NAMALWA (cell line): ENCODE measurements around the gene DAB2.

Experiments
- DNase-seq: peaks from one replicate; pipeline ENCODE4 v3.0.0-alpha.2; 2015; ENCODE audit warnings: low spot score

The DAB2 gene

DNA sequence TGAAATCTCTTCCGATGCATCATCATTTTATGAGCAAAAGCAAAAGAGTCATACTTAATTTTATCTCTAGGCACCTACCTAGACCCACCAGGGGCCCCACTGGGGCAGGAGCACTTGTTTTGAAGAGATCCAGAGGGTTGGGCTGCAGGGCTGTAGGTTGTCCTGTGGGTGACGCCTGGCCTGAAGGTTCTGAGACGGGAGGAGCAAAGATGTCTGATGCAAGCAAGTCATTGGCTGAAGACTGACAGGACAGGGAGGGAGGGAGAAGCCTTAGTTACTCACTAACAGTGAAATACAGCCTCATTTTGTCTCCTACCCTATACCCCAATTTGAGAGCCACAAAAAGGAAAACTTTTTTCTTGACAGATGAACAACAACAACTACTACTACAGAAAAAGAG lies 43.4 kb downstream of the DAB2 start:
- DNase-seq = no peak

DNA sequence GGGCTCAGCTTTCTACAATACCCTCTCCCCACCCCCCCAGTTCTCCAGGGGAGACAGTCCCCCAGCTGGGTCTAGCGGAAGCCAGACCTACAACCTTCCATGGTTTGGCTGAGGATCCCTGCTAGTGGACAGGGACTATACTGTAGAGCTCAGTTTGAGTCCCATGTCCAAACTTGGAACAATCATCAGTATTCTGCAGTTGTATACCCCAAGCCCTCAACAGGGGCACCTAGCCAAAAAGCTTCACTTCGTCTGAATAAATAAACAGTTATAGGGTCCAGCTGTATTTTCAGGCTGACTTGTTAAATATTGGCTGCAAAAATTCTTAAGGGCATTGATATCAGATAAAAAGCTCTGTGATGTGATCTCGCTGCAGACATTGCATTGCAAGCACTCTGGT lies 45.1 kb downstream of the DAB2 start:
- DNase-seq = no peak

DNA sequence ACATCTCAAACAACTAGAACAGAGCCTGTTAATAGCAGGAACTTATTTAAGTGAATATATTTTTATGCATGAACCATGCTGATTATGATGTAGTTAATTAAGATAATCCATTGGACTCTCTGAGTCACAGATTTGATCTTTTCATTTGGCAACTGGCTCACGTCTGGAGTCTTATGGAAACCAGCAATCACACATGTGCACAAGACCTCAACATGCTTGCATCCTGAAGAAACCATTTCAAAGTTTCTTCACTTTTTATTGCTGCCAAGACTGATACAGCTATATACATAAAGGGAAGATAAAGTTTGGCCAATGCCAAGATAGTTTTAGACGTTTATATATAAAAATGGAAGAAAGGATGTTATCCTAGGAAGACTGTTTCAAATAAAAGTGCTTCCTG lies 47.2 kb downstream of the DAB2 start:
- no peak for DNase-seq

DNA sequence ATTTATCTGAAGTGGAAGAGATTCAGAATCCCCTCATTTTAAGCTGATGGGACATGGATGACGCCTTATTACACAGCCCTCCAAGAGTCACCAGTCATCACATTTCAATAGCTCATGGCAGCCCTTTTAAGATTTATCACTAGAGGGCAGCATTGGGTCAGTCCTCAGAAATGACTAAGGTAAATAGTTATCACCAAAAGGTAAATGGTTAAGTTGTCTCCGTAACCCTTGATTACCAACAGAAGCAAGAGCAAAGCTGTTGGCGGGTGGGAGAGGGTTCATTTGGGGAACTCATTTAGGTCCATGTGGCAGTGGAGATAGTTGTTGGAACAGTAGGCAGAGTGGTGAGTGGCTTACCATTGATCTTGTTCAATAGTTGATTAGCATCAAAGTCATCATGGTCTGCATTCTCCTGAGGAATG lies 48.5 kb downstream of the DAB2 start:
- DNase-seq = peak; percentile 68

DNA sequence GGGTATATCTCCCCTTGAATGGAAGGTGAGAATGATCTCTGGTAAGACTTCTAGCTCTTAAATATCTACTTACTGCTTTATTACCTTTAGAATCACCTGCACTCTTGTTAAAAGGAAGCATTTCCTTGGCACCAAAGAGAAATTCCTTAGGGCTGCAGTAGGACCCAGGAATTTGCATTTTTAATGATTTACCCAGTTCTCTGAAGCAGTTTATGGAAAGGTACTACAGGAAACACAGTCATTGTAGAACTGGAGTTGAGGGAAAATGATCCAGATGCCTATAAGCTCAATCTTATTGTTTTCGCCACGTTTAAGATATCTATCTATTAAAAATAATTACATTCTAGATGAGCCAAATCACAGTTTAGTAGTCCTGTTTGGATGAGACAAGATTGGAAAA lies 51.0 kb downstream of the DAB2 start:
- no peak for DNase-seq

DNA sequence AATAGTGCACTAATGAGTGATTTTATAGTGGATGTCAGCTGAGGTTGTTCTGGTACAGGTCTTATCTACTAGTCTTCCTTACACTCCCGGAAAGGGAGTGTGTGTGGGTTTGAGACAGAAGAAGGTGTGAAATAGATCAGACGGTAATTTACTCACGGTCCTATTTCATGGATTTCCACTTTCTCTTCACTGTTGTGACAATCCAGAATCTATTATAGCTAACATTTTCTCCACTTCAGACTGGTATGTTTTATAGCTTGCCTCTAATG lies 53.5 kb downstream of the DAB2 start:
- no peak for DNase-seq

DNA sequence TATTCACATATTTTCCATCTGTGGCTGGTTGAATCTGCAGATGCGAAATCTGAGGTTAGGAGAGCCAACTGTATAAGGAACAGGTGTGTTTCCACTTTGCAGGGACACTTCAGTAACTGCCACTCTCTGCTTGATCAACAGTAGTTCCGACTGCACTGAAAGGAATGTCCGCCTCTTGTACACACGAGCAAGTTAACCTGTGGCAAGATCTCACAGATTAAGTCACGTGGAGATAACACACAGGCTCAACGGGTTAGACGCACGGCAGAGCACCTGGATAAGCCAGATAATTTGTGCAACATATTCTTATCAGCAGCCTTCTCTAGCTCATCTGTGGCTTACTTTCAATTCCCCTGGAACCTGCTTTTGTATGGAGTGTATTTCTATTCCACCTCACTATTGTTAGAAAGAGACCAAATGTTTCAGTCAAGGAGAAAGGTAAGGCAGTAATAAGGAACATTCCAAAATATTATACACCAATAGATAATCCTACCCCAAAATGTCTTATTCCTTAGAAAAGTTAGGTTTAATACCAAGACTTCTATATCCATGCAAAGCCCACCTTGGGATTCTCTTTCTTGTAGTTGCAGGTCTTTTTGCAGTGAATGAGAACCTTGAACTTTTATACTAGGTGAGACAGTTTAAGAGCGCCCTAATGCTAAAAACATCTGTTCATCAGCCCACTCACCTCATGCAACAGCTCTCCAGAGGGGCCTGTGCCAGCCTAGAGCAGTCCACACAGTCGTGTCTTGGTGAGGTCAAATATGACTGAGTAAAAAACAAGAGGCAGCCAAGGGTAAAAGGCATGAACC lies 54.0 kb downstream of the DAB2 start:
- no peak for DNase-seq

DNA sequence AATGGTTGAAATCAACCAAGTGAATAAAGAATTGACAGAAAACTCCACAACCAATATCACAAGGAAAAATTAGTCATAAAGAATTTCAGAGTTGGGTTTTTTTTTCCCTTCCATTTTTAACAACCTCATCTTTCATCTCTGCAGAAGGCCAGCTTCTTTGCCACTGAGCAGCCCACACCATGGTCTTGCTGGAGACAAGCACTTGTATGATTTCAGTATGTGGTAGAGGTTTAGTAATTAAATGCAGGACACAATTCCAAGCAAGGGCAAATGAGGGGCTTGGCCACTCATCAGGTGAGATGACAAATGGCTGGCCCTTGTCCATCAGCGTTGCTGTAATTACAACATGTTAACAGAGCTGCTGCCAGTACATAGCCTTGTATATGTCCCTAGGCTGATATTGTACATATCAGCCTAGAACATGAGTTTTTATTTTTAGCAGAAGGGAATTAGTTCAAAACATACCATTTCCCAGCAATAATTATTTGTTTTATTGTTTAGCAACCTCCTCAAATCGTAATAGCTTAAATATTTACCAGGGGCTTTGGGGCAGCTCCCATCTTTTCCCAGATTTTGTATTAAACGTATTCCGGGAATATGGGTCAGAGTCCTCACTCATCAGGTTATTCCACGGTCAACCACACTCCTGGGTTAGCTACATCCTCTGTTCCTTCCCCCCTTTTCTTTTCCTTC lies 55.5 kb downstream of the DAB2 start:
- DNase-seq = no peak

DNA sequence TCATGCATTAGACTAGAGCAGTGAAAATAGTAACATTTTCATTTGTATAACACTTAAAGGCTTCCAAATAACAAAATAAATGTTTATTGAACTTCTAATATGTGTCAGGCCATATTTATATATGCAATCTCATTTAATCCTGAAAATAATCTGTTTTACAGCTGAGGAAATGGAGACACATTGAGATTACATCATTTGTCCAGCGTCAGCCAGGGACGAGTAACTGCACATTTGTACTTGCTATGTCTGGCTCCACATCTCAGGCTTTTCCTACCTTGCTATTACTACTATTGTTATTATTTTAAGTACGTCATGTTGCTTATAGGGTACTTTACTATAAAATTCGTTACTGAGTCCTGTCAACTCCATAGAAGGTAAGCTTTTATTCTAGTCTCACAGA lies 56.7 kb downstream of the DAB2 start:
- no peak for DNase-seq

DNA sequence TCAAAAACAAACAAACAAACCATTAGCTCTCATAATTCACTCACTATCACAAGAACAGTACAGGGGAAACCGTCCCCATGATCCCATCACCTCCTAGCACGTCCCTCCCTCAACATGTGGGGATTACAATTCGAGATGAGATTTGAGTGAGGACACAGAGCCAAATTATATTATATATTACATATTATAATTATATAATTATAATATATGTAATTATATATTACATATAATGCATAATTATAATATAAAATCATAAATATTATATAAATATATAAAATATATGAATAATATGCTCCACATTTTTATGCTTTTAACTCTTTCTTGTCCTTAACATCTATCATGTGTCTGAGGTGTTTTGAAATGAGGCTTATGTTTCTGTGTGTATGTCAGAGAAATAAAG lies 57.1 kb downstream of the DAB2 start:
- no peak for DNase-seq

DNA sequence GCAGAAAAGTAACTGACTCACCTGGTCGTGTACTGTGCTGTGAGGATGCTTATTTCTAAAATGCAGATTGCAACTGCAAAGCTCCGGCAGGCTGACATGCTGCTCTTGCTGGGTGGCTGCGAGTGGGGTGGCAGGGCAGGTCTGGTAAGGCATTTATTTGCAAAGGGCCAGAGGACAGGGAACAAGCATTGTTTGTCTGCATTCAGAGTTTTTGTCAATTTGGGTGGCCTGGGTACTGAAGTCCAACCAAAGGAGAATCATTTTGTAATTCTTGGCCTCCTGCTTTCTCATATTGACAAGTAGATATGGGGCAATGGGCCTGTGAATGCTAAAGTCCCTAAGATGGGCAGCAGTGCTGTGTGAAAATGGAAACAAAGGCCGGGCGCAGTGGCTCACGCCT lies 60.4 kb downstream of the DAB2 start, which contains the start of gene C9:
Gene C9, minus strand, starts transcription at position 129 of the 400 bp plus-strand sequence. Its CDS starts 31 bp downstream, at position 98.
- no peak for DNase-seq

DNA sequence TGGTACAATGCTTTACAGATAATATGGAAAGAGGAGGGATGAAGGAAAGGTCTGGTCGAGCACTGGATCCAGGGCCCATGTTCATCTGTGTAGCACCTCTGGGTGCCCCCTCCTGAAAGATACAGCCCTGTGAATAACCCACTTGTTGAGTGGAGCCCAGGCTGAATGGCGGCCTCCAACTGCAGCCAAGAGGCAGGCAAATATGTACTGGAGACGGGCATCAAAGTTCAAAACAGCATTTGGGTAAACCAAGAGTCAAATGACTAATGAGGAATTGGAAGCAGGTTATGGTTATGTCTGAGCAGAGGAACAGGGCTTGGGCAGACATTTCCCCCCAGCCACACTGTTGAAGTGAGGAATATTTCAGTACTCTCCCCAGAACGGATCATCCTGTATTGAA lies 61.6 kb downstream of the DAB2 start:
- DNase-seq = no peak

DNA sequence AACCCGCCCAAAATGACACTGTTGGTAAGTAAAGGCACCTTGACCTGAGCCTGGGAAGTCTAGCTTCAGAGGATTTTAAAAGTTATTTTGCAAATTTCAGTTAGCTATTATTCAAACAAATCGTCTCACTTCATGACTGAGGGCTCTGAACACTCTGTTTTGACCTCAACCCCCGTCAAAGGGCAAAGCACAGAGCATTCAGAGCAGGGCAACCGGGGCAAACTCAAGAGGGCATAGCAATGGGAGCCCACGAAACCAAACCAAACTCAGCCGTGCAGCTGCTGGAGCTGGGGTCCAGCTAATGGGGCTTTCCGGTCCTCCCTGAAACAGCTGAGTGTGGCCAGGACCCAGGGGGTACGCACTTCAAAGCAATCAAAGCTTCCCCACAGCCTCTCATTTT lies 62.1 kb downstream of the DAB2 start:
- DNase-seq = no peak

DNA sequence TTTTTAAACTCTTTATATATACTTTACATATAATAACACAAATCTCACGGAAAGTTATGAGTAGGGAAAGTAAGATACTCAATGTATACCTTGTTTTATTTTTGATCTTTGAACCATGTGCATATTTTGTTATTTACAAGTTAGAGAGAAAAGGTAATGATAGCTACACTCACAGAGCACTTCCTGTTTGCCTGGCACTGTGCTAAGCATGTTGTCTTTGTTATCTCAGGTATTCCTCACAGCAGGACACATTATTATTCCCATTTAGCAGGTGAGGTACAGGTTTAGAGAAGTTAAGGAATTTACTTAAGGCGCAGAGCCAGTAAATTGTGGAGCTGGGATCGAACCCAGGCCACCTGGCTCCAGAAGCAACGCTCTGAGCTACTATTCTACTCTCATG lies 63.5 kb downstream of the DAB2 start:
- no peak for DNase-seq

DNA sequence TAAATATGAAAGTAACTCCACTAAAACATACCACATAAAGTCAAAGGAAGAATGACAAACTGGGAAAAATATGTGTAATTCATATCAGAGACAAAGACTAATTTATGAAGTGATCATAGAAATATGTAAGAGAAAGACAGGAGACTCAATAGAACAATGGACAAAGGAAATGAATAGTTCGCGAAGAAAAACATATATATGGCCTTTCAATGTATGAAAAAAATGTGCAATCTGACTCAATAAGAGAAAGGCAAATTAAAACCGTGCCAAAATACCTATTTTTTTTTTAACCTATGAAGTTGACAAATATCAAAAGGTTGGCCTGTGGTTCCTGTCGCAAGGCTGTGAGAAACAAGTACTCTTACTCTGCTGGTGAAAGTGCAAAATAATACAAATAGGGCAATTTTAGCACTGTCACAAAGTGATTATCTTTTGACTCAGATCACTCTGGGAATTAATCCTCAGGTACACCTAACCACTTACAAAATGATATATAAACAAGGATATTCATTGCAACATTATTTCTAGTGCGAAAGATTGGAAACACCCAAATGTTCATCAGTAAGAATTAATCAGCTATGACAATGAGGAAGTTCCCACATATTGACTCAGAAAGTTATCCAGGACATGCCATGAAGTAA lies 64.2 kb downstream of the DAB2 start:
- no peak for DNase-seq

DNA sequence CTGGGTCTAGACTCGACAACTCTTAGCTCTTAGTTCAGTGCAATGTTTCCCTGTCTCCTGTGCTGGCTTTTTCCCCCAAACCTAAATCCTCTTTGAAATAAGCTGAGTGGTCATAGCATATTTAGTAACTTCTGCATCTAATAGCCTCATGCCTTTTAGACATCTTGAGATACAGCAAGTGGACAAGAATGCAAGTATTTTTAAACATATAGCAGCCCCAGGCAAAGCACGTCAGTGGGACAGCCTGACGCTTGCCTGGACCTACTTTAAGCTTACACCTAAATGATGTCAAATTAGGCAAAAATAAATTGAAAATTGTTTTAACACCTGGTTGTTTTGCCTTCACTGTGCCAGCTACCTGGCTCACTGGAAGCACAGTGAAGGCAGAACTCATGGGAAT lies 68.5 kb downstream of the DAB2 start:
- DNase-seq = no peak

DNA sequence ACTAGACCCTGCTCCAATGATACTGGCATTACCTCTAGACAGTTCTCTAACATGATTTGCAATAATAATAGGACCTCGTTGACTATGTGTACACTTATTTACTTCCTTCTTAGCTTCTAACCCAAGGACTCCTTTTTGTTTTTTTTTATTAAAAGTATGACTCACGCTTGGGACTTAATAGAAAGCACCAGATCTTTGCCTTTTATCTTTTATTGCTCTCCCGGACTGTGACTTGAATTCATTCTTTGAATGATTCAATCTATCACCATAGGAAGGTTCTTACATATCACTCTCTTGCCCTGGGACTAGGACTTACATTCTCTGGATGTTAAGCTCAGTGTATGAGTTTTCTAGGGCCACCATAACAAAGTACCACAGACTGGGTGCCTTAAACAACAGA lies 69.5 kb downstream of the DAB2 start:
- no peak for DNase-seq

DNA sequence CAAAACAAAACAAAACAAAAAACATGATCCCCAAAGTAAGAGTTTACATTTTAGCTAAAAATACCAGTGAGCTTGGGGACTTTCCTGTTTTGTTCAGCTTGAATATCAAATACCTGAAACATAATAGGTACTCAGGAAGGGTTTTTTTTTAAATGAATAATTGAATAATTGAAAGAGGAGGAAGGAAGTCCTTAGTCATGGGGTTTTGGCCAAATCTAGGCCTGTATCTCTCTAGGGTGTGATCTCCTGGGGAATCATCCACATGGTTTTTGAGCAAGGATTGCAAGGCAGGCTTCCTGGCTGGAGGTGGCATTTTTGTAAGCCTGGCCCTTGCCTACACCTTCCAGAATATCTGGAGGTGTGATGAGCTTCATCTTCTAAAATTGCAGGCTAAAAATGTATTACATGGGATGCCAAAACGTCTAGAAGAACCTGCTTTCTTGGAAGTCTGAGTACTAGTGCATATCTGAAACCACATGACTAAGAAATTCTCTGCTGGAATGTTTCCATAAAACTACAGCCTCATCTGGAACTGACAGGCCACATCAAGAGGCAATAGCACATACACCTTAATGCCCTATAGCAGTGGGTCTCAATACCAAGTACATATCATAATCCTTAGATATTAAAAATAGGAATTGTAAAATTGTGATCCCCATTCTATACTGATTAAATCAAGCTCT lies 70.9 kb downstream of the DAB2 start:
- DNase-seq = no peak

DNA sequence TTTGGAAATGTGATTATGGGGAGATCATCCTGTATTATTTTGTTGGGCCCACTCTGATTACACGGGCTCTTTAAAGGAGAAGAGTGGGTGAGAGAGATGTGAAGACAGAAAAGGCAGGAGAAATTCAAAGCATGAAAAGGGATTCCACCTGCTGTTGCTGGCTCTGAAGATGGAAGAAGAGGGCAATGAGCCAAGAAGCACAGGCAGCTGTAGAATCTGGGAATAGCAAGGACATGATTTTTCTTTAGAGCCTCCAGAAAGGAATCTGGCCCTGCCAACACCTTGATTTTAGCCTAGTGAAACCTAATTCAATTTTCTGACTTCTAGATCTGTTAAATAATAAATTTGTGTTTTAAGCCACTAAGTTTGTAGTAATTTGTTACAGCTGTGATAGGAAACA lies 71.8 kb downstream of the DAB2 start:
- no peak for DNase-seq

DNA sequence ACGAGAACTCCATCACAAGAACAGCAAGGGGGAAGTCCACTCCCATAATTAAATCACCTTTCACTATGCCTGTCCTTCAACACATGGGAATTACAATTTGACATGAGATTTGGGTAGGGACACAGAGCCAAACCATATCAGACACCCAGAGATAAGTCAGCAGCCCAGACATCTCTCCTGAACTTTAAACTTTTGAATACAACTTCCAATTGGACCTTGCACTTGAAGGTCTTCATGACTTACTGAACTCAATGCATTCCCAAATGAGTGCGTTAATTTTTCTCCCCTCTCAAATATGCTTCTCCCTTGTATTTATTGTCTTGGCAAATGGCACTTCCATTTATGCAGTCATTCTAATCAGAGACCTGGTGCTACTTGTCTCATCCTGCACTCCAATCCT lies 72.6 kb downstream of the DAB2 start:
- no peak for DNase-seq

DNA sequence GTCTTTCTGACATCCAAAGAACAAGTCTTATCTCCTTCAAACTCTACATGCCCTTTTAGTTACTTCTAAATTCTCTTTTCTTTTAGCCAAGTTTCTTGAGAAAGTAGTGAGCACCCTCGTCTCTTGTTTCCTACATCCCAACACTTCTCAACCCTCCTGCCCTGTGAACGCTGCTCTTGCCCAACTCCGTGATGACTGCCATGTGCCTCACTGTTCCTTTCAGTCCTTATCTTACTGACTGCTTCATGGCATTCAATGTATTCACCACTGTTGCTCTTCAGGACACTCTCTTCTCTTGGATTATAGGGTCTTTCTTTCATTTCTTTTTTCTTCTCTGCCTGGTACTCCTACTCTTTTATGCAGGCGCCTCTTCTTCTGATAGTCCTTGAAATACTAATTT lies 75.3 kb downstream of the DAB2 start:
- DNase-seq = no peak

DNA sequence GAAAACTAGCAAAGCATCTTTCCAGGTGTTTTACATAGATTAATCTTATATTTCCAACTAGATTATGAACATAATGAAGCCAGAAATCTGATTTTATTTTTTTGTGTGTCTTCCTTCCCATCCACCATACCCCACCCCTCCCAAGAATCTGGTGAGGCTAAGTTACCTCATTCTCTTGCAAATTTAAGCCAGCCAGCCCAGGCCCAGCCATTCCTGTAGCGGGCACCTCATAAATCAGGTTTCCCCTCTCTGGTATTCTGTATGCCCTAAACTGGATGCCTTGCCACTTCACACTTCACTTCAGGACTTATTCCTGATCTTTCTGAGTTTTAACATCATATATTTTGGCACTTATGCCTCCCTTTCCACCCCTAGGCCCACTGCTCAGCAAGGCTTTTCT lies 82.3 kb downstream of the DAB2 start:
- no peak for DNase-seq

DNA sequence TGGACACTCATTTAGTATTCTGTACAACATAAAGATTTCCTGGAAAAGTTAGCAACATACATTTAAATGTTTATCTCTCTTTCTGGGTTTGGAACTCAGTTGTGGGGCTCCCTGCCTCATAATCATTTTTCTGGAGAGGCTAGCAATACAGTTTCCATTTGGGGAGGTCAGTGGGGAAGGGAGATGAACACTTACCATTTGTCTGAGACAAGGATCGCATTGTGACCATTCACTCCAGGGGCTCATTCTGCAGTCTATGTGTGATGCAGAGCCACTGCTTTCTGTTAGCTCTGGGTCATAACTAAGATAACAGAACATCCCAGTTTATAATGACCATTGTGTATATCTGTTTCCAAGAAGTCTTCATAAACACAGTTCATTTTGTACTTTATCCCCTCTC lies 82.9 kb downstream of the DAB2 start:
- DNase-seq = no peak
